OCI-LY1 (cell line): Measurements from ENCODE around the gene RBL1.
"Not testable (repeated sequence)": the region's sequence is repeated elsewhere in the genome, so short reads cannot be mapped to it uniquely, and the experiment has no call there.

Source experiments
- H2AFZ ChIP-seq: fragments of 200-600 bp; sonication (generic), shearing (Covaris generic); 2 replicates; pipeline ENCODE4 v1.6.0; 2014; ENCODE audit warnings: antibody characterized with exemption, mild to moderate bottlenecking, low read length
- H3F3A ChIP-seq: fragments of 200-600 bp; sonication (generic), shearing (Covaris generic); 2 replicates; pipeline ENCODE4 v1.6.0; 2014; ENCODE audit warnings: mild to moderate bottlenecking, antibody characterized with exemption, low read length, moderate library complexity; ENCODE audit not compliant: insufficient read depth
- H3K27ac ChIP-seq: fragments of 200-600 bp; sonication (generic); 2 replicates; pipeline ENCODE4 v1.5.1; 2014; ENCODE audit warnings: low read length, mixed run types, mild to moderate bottlenecking, low read depth; ENCODE audit not compliant: poor library complexity, severe bottlenecking
- H3K27me3 ChIP-seq: fragments of 200-600 bp; sonication (generic); 2 replicates; pipeline ENCODE4 v1.6.0; 2014; ENCODE audit warnings: antibody characterized with exemption, mild to moderate bottlenecking, low read length, moderate library complexity; ENCODE audit not compliant: insufficient read depth
- H3K36me3 ChIP-seq: fragments of 200-600 bp; sonication (generic); 2 replicates; pipeline ENCODE4 v1.6.1; 2014; ENCODE audit warnings: mild to moderate bottlenecking, antibody characterized with exemption, low read length, moderate library complexity, mixed read lengths; ENCODE audit not compliant: insufficient read depth
- H3K4me1 ChIP-seq: fragments of 200-600 bp; sonication (generic); 2 replicates; pipeline ENCODE4 v1.5.1; 2014; ENCODE audit warnings: mild to moderate bottlenecking, low read length, moderate library complexity; ENCODE audit not compliant: insufficient read depth, severe bottlenecking
- H3K4me2 ChIP-seq: fragments of 200-600 bp; sonication (generic), shearing (Covaris generic); 2 replicates; pipeline ENCODE4 v1.6.1; 2014; ENCODE audit warnings: low read length
- H3K4me3 ChIP-seq: fragments of 200-600 bp; sonication (generic); 2 replicates; pipeline ENCODE4 v1.5.1; 2014; ENCODE audit warnings: low read length, low read depth, mild to moderate bottlenecking, mixed read lengths; ENCODE audit not compliant: poor library complexity, severe bottlenecking
- H3K79me2 ChIP-seq: fragments of 200-600 bp; shearing (Covaris generic); 2 replicates; pipeline ENCODE4 v1.6.1; 2016; ENCODE audit warnings: mixed run types, low read length, mixed read lengths; ENCODE audit not compliant: insufficient read depth
- H3K9ac ChIP-seq: fragments of 200-600 bp; sonication (generic), shearing (Covaris generic); 2 replicates; pipeline ENCODE4 v1.6.1; 2014; ENCODE audit warnings: mild to moderate bottlenecking, low read length, mixed read lengths
- H3K9me2 ChIP-seq: fragments of 200-600 bp; sonication (generic), shearing (Covaris generic); 2 replicates; pipeline ENCODE4 v1.6.1; 2014; ENCODE audit warnings: low read depth, mild to moderate bottlenecking, low read length, mixed read lengths
- H3K9me3 ChIP-seq: fragments of 200-600 bp; shearing (Covaris generic); 2 replicates; pipeline ENCODE4 v1.6.1; 2014; ENCODE audit warnings: low read length, mixed read lengths
- H4K20me1 ChIP-seq: fragments of 200-600 bp; sonication (generic), shearing (Covaris generic); 2 replicates; pipeline ENCODE4 v1.6.0; 2016; ENCODE audit warnings: mild to moderate bottlenecking, low read length; ENCODE audit not compliant: insufficient read depth
- EZH2 ChIP-seq: fragments of 200-600 bp; sonication (generic), shearing (Covaris generic); IDR thresholded peaks from 2 replicates; pipeline ENCODE4 v1.8.0; 2017; ENCODE audit warnings: borderline replicate concordance, mixed run types, mild to moderate bottlenecking, antibody characterized with exemption, low read length, moderate library complexity, mixed read lengths
- TF ChIP-seq, protein P1 (sequence below): fragments of 200-600 bp; sonication (generic), shearing (Covaris generic); IDR thresholded peaks from 2 replicates; pipeline ENCODE4 v1.5.1; 2017; ENCODE audit warnings: mild to moderate bottlenecking, antibody characterized with exemption, low read length, moderate library complexity, mixed read lengths

RBL1 gene

GRCh38 chr20:37128803-37129202 is 33.0 kb upstream of the RBL1 start:
- H2AFZ ChIP-seq = no peak overlapping the region
- no peak overlapping the region for H3K27ac ChIP-seq
- no peak for TF ChIP-seq EZH2
- TF ChIP-seq, protein P1, sequence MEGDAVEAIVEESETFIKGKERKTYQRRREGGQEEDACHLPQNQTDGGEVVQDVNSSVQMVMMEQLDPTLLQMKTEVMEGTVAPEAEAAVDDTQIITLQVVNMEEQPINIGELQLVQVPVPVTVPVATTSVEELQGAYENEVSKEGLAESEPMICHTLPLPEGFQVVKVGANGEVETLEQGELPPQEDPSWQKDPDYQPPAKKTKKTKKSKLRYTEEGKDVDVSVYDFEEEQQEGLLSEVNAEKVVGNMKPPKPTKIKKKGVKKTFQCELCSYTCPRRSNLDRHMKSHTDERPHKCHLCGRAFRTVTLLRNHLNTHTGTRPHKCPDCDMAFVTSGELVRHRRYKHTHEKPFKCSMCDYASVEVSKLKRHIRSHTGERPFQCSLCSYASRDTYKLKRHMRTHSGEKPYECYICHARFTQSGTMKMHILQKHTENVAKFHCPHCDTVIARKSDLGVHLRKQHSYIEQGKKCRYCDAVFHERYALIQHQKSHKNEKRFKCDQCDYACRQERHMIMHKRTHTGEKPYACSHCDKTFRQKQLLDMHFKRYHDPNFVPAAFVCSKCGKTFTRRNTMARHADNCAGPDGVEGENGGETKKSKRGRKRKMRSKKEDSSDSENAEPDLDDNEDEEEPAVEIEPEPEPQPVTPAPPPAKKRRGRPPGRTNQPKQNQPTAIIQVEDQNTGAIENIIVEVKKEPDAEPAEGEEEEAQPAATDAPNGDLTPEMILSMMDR = no peak
- H3K4me3 ChIP-seq = no peak overlapping the region
- no peaks in the 10 kb centered on the region for H3K79me2 ChIP-seq
- no peaks in the 10 kb centered on the region for H3K27me3 ChIP-seq
- H3K4me2 ChIP-seq = no peak overlapping the region
- no peaks in the 10 kb centered on the region for H3K9me2 ChIP-seq
- H3K9ac ChIP-seq = no peak overlapping the region
- H3K9me3 ChIP-seq = 0 out of 2 replicates have a peak, but pooled peaks cover 2% of the 10 kb centered on the region
- no peaks in the 10 kb centered on the region for H3K4me1 ChIP-seq
- no peaks in the 10 kb centered on the region for H4K20me1 ChIP-seq
- H3K36me3 ChIP-seq = no peaks in the 10 kb centered on the region
- no peaks in the 10 kb centered on the region for H3F3A ChIP-seq

DNA sequence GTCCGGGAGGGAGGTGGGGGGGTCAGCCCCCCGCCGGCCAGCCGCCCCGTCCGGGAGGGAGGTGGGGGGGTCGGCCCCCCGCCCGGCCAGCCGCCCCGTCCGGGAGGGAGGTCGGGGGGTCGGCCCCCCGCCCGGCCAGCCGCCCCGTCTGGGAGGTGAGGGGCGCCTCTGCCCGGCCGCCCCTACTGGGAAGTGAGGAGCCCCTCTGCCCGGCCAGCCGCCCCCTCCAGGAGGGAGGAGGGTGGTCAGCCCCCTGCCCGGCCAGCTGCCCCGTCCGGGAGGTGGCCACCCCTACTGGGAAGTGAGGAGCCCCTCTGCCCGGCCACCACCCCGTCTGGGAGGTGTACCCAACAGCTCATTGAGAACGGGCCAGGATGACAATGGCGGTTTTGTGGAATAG is 30.5 kb upstream of the RBL1 start:
- not testable (repeated sequence) for H4K20me1 ChIP-seq, H3K27ac ChIP-seq, H3K4me2 ChIP-seq, H3K9me3 ChIP-seq, H3K36me3 ChIP-seq, H3F3A ChIP-seq, H3K4me1 ChIP-seq, H3K79me2 ChIP-seq, H2AFZ ChIP-seq, H3K4me3 ChIP-seq, H3K9ac ChIP-seq, H3K27me3 ChIP-seq, H3K9me2 ChIP-seq

DNA sequence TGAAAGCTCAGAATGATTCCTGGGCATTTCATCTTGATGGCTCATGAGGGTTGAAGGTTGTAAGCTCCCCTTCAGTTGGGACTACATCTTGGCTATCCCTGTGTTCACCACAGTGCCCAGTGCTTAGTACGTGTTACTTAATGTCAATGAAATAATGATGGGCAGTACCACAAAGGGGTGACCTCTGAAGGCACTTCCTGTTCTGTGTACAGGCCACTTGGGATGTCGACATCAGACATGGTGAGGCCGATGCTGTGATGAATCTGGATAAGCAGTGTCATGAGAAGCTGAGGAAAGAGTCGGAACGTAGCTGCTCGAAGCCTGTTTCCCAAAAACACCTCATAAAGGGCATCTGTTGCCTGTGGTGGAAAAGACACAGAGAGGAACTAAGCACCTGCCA is 27.6 kb upstream of the RBL1 start:
- H3K27me3 ChIP-seq = no peaks in the 10 kb centered on the region
- H3F3A ChIP-seq = no peaks in the 10 kb centered on the region
- H3K79me2 ChIP-seq = no peaks in the 10 kb centered on the region
- H3K4me1 ChIP-seq = no peaks in the 10 kb centered on the region
- H3K27ac ChIP-seq = no peak overlapping the region
- H3K4me2 ChIP-seq = no peak overlapping the region
- no peaks in the 10 kb centered on the region for H3K9me2 ChIP-seq
- no peak overlapping the region for H2AFZ ChIP-seq
- TF ChIP-seq, protein P1 = no peak
- TF ChIP-seq EZH2 = no peak
- H3K4me3 ChIP-seq = no peak overlapping the region
- H4K20me1 ChIP-seq = no peaks in the 10 kb centered on the region
- H3K9ac ChIP-seq = no peak overlapping the region
- 0 out of 2 replicates have a peak, but pooled peaks cover 2% of the 10 kb centered on the region for H3K9me3 ChIP-seq
- H3K36me3 ChIP-seq = no peaks in the 10 kb centered on the region

DNA sequence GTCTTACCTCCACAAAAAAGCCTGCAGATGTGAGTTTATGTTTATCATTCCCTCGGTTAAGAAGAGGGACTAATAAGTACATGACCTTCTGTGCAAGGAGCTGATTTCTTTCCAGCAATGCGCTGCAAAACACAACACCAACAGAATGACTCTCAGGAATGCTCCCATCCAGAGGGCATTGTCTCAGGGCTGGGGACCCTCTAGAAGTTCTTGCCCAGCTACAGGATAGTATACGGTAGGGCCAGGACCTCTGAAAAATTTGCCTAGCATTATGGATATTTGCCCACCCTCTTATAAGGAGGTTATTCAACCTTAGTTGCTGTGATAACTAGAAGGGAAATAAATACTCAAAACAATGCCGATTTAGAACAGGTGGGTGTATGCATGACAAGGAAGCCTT is 24.7 kb upstream of the RBL1 start:
- Histone ChIP-seq H3K4me1 (no peaks in the 10 kb centered on the region), H3K36me3 (no peaks in the 10 kb centered on the region), H3F3A (no peaks in the 10 kb centered on the region), H3K9me3 (0 out of 2 replicates have a peak, but pooled peaks cover 2% of the 10 kb centered on the region), H2AFZ (no peak overlapping the region), H3K27ac (no peak overlapping the region), H4K20me1 (no peaks in the 10 kb centered on the region), H3K9ac (no peak overlapping the region), H3K27me3 (no peaks in the 10 kb centered on the region), H3K79me2 (no peaks in the 10 kb centered on the region), H3K4me2 (no peak overlapping the region), H3K4me3 (no peak overlapping the region), H3K9me2 (no peaks in the 10 kb centered on the region)
- no peak for TF ChIP-seq EZH2
- TF ChIP-seq, protein P1 = no peak
